Left forelimb (tissue), 1 donor: Measurements from ENCODE around the gene IFNL4.
"Not testable (repeated sequence)": the region's sequence is repeated elsewhere in the genome, so short reads cannot be mapped to it uniquely, and the experiment has no call there.

Source experiments
- DNase-seq: peaks from one replicate; pipeline ENCODE4 v3.0.0-alpha.2; 2018; ENCODE audit warnings: low spot score

IFNL4 gene

GRCh38 chr19:39248806-39249205, at the start of gene IFNL4:
Gene IFNL4 (minus strand): TSS chr19:39248856.
- DNase-seq, result no peak

- DNase-seq, result no peak
Observed at GRCh38 chr19:39297931-39298634, 49.4 kb upstream of the IFNL4 start.

GRCh38 chr19:39296906-39297305, 48.2 kb upstream of the IFNL4 start:
- DNase-seq, result no peak

GRCh38 chr19:39296055-39296645, 47.5 kb upstream of the IFNL4 start, which contains the start of gene IFNL1:
Gene IFNL1 (plus strand): TSS chr19:39296407. CDS start chr19:39296422, 15 bp downstream.
- no peak for DNase-seq

GRCh38 chr19:39293394-39293793, 44.7 kb upstream of the IFNL4 start:
- DNase-seq, result no peak

- no peak for DNase-seq
Observed at GRCh38 chr19:39284032-39284431, 35.4 kb upstream of the IFNL4 start.

GRCh38 chr19:39282021-39282420, 33.4 kb upstream of the IFNL4 start:
- DNase-seq, result no peak

- DNase-seq, result no peak
Observed at GRCh38 chr19:39277598-39277997, 28.9 kb upstream of the IFNL4 start.

- no peak for DNase-seq
Observed at GRCh38 chr19:39276740-39277139, 28.1 kb upstream of the IFNL4 start.

GRCh38 chr19:39275578-39275977, 26.9 kb upstream of the IFNL4 start:
- DNase-seq, result no peak

- not testable (repeated sequence) for DNase-seq
Observed at GRCh38 chr19:39273859-39274258, 25.2 kb upstream of the IFNL4 start.

- DNase-seq, result no peak
Observed at GRCh38 chr19:39270036-39270871, 21.6 kb upstream of the IFNL4 start.

GRCh38 chr19:39269369-39269768, 20.7 kb upstream of the IFNL4 start:
- not testable (repeated sequence) for DNase-seq

- DNase-seq, result not testable (repeated sequence)
Observed at GRCh38 chr19:39268531-39269223, 20.0 kb upstream of the IFNL4 start.

GRCh38 chr19:39268085-39268484, 19.4 kb upstream of the IFNL4 start, which contains the start of gene IFNL2:
Gene IFNL2 (plus strand): TSS chr19:39268396. CDS start chr19:39268569, 173 bp downstream.
- DNase-seq, result not testable (repeated sequence)

- no peak for DNase-seq
Observed at GRCh38 chr19:39265321-39265916, 16.8 kb upstream of the IFNL4 start.

- no peak for DNase-seq
Observed at GRCh38 chr19:39264306-39265290, 15.9 kb upstream of the IFNL4 start.

GRCh38 chr19:39263912-39264305, 15.3 kb upstream of the IFNL4 start:
- no peak for DNase-seq

GRCh38 chr19:39262496-39262895, 13.8 kb upstream of the IFNL4 start:
- DNase-seq, result peak; percentile 2

GRCh38 chr19:39261704-39262103, 13.0 kb upstream of the IFNL4 start:
- DNase-seq, result no peak
